ENCODE data around the gene ASB18. TPM values are rescaled to one million over a fixed set of nuclear protein-coding genes. Genes with fewer than 3 reads are reported as not detected.
"Not testable (repeated sequence)": the region's sequence is repeated elsewhere in the genome, so short reads cannot be mapped to it uniquely, and the experiment has no call there.

Gene ASB18
- total RNA-seq, 1 donor from 2014 or later, result not detected

DNA sequence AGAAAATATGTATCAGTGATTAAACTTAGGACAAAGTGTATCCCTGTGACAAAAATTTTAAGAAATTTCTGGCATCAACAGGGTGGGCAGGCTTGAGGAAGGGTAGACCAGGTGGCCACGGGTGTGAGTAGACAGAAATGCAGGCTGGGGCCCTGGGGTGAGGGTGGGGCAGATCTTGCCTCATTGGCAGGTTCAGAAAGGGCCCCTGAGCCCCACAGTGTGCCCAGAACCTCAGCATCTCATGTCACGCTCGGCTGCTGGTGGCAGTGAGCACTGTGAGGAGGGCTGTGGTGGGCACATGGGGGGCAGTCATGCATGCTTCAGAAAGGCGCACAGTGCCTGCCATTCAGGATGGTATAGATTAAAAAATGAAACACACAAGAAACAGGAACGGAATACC lies 7.6 kb upstream of the ASB18 start:
- TF ChIP-seq CTCF (IDR thresholded peaks at IDR 0.05), result no peak
- H3K27ac Mint-ChIP-seq (ENCODE audit: unreplicated experiment), result no peak overlapping the region
- no peak overlapping the region for H3K4me3 Mint-ChIP-seq (ENCODE audit: unreplicated experiment)
- H3K4me1 Mint-ChIP-seq (ENCODE audit: unreplicated experiment), result no peaks in the 10 kb centered on the region
- DNase-seq (ENCODE audit: extremely low spot score, unreplicated experiment), result peak; percentile 76
- H3K36me3 Mint-ChIP-seq (ENCODE audit: unreplicated experiment), result peaks cover 13% of the 10 kb centered on the region
- no peaks in the 10 kb centered on the region for H3K27me3 Mint-ChIP-seq (ENCODE audit: unreplicated experiment)
- peaks cover 7% of the 10 kb centered on the region for H3K9me3 Mint-ChIP-seq (ENCODE audit: unreplicated experiment)

- not testable (repeated sequence) for H3K36me3 Mint-ChIP-seq (ENCODE audit: unreplicated experiment); H3K27ac Mint-ChIP-seq (ENCODE audit: unreplicated experiment); H3K4me3 Mint-ChIP-seq (ENCODE audit: unreplicated experiment); H3K9me3 Mint-ChIP-seq (ENCODE audit: unreplicated experiment); H3K27me3 Mint-ChIP-seq (ENCODE audit: unreplicated experiment); H3K4me1 Mint-ChIP-seq (ENCODE audit: unreplicated experiment)
- DNase-seq (ENCODE audit: extremely low spot score, unreplicated experiment), result peak; percentile 46
Observed at GRCh38 chr2:236269876-236270275, 5.7 kb upstream of the ASB18 start.

DNA sequence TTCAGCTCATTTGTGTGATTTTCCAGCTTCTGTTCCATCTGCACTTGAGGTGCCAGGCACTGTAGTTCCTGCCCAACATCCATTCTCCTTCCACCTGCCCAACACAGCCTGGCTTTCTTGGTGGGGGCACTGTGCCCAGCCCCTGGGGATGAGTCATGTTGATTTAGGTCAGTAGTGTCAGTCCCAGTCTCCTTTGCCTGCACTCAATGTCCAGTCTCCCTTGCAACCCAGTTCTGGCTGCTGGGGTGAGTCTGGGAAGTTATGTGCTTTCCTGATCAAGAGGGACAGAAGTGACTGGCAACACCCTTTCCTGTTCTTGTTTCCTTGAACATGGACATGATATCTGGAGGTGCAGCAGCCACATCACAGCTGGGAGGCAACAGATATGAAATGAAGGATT lies 1.5 kb upstream of the ASB18 start:
- no peaks in the 10 kb centered on the region for H3K9me3 Mint-ChIP-seq (ENCODE audit: unreplicated experiment)
- H3K4me3 Mint-ChIP-seq (ENCODE audit: unreplicated experiment), result no peak overlapping the region
- peaks cover 7% of the 10 kb centered on the region for H3K36me3 Mint-ChIP-seq (ENCODE audit: unreplicated experiment)
- H3K4me1 Mint-ChIP-seq (ENCODE audit: unreplicated experiment), result no peaks in the 10 kb centered on the region
- TF ChIP-seq CTCF (IDR thresholded peaks at IDR 0.05), result no peak
- DNase-seq (ENCODE audit: extremely low spot score, unreplicated experiment), result peak; percentile 66
- no peak overlapping the region for H3K27ac Mint-ChIP-seq (ENCODE audit: unreplicated experiment)
- no peaks in the 10 kb centered on the region for H3K27me3 Mint-ChIP-seq (ENCODE audit: unreplicated experiment)

DNA sequence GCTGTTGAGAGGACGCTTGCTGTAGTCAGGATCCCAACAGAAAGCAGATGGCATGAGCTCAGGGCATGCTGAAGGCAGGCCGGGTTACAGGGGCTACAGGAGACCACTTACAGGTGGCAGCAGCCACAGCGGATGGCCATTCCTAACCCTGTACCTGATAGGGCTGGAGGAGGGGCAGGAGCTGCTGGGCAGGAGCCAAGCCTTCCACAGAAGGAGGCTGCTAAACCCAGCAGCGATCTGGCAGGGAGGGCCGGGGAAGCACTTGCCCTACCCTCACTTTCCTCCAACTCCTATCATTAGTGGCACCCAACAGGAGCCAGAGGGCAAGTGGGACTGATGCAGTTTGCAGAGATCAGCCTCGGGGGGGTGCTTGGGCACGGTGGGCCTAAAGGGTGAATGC lies 2.0 kb downstream of the ASB18 start:
- peaks cover 11% of the 10 kb centered on the region for H3K36me3 Mint-ChIP-seq (ENCODE audit: unreplicated experiment)
- no peak for TF ChIP-seq CTCF (IDR thresholded peaks at IDR 0.05)
- no peak overlapping the region for H3K4me3 Mint-ChIP-seq (ENCODE audit: unreplicated experiment)
- no peak overlapping the region for H3K27ac Mint-ChIP-seq (ENCODE audit: unreplicated experiment)
- DNase-seq (ENCODE audit: extremely low spot score, unreplicated experiment), result peak; percentile 71
- no peaks in the 10 kb centered on the region for H3K27me3 Mint-ChIP-seq (ENCODE audit: unreplicated experiment)
- no peaks in the 10 kb centered on the region for H3K9me3 Mint-ChIP-seq (ENCODE audit: unreplicated experiment)
- H3K4me1 Mint-ChIP-seq (ENCODE audit: unreplicated experiment), result no peaks in the 10 kb centered on the region

DNA sequence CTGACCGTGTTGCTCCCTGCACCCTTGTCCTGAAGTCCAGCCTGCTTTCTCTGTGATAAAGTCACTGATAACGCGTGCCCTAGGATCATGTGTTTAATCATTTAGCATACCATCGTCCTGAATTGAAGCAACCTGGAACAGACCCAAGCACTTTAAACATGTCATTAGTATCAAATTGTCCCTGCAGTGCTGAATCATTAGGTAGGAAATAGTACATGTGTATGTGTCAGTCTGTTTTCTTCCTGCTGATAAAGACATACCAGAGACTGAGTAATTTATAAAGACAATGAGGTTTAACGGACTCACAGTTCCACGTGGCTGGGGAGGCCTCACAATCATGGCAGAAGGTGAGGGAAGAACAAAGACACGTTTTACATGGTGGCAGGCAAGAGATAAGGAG lies 2.8 kb downstream of the ASB18 start:
- Mint-ChIP-seq H3K4me3 (ENCODE audit: unreplicated experiment) (no peak overlapping the region), H3K9me3 (ENCODE audit: unreplicated experiment) (no peaks in the 10 kb centered on the region), H3K27me3 (ENCODE audit: unreplicated experiment) (no peaks in the 10 kb centered on the region), H3K4me1 (ENCODE audit: unreplicated experiment) (no peaks in the 10 kb centered on the region), H3K36me3 (ENCODE audit: unreplicated experiment) (peaks cover 11% of the 10 kb centered on the region), H3K27ac (ENCODE audit: unreplicated experiment) (no peak overlapping the region)
- TF ChIP-seq CTCF (IDR thresholded peaks at IDR 0.05), result no peak
- no peak for DNase-seq (ENCODE audit: extremely low spot score, unreplicated experiment)

GRCh38 chr2:236259371-236259770 lies 4.8 kb downstream of the ASB18 start:
- Mint-ChIP-seq H3K27ac (ENCODE audit: unreplicated experiment) (no peak overlapping the region), H3K4me1 (ENCODE audit: unreplicated experiment) (no peaks in the 10 kb centered on the region), H3K27me3 (ENCODE audit: unreplicated experiment) (no peaks in the 10 kb centered on the region), H3K36me3 (ENCODE audit: unreplicated experiment) (peaks cover 13% of the 10 kb centered on the region), H3K9me3 (ENCODE audit: unreplicated experiment) (no peaks in the 10 kb centered on the region), H3K4me3 (ENCODE audit: unreplicated experiment) (no peak overlapping the region)
- DNase-seq (ENCODE audit: extremely low spot score, unreplicated experiment), result peak; percentile 57
- no peak for TF ChIP-seq CTCF (IDR thresholded peaks at IDR 0.05)
